GM12878 (cell line): Measurements from ENCODE around the gene FKRP. TPM values are rescaled to one million over a fixed set of nuclear protein-coding genes. Genes with fewer than 3 reads are reported as not detected.

Experiments
- ATAC-seq: fragments of 200-7000 bp; cut with Tn5 transposase; 3 replicates; pipeline ENCODE4 v1.9.1; 2020; ENCODE audit warnings: mild to moderate bottlenecking, moderate library complexity
- BruUV-seq: library from RNA; stranded (reverse); fragments of 400-500 nt; replicated peaks from 2 replicates; lab custom pipeline; 2021; lab: Mats Ljungman, UMichigan
- CTCF ChIA-PET: fragments of 300-600 bp; sonication (Branson Sonifier 250); formaldehyde crosslinking; extraction: SDS; loops from one replicate; lab custom pipeline; 2021; ENCODE audit warnings: inconsistent platforms; lab: Yijun Ruan, JAX
- POLR2A ChIA-PET: fragments of 350-600 bp; formaldehyde crosslinking; extraction: SDS; loops from one replicate; lab custom pipeline; 2021; ENCODE audit warnings: inconsistent platforms; lab: Charles Lee
- RAD21 ChIA-PET: fragments of 300-600 bp; sonication (Branson Sonifier 250); formaldehyde crosslinking; loops from one replicate; lab custom pipeline; 2023; ENCODE audit warnings: antibody characterized with exemption; ENCODE audit not compliant: unreplicated experiment; lab: Charles Lee
- SMC1A ChIA-PET: fragments of 300-600 bp; sonication (Branson Sonifier 250); formaldehyde crosslinking; loops from one replicate; lab custom pipeline; 2023; ENCODE audit not compliant: unreplicated experiment, uncharacterized antibody; lab: Charles Lee
- DNase-seq: peaks from one replicate; pipeline ENCODE4 v3.0.0-alpha.2; 2011; ENCODE audit warnings: low read depth, low spot score
- FAIRE-seq: peaks from 3 replicates; lab custom pipeline; 2011; peaks lifted over from hg19 to GRCh38; lab: Jason Lieb, UNC
- H2AFZ ChIP-seq: 2 replicates; pipeline ENCODE4 v1.6.0; 2011; ENCODE audit warnings: low read depth, low read length, control low read depth; ENCODE audit not compliant: control insufficient read depth
- H3K27ac ChIP-seq: 2 replicates; pipeline ENCODE4 v1.5.1; 2011; ENCODE audit warnings: control low read depth; ENCODE audit not compliant: control insufficient read depth, insufficient read depth
- H3K27me3 ChIP-seq, 2 experiments: replicated peaks in 1 of 2; 2 replicates each; pipeline versions ENCODE4 v1.6.0 to v1.6.1; 2011; ENCODE audit warnings: low read length in 1 of 2; ENCODE audit not compliant: control insufficient read depth in 2 of 2, insufficient read depth in 2 of 2
- H3K36me3 ChIP-seq, 2 experiments: 2 replicates each; pipeline ENCODE4 v1.5.1; 2011; ENCODE audit warnings: low read length in 1 of 2; ENCODE audit not compliant: control insufficient read depth in 2 of 2, insufficient read depth in 2 of 2
- H3K4me1 ChIP-seq: 2 replicates; pipeline ENCODE4 v1.6.1; 2011; ENCODE audit warnings: mild to moderate bottlenecking, low read length, moderate library complexity, mixed read lengths; ENCODE audit not compliant: control insufficient read depth, insufficient read depth
- H3K4me2 ChIP-seq: 2 replicates; pipeline ENCODE4 v1.6.0; 2011; ENCODE audit warnings: control low read depth; ENCODE audit not compliant: control insufficient read depth, insufficient read depth
- H3K4me3 ChIP-seq: fragments of 200-600 bp; sonication (generic); 2 replicates; pipeline ENCODE4 v1.5.1; 2016
- H3K79me2 ChIP-seq: 2 replicates; pipeline ENCODE4 v1.6.0; 2011; ENCODE audit warnings: low read length; ENCODE audit not compliant: control insufficient read depth, insufficient read depth
- H3K9ac ChIP-seq: 2 replicates; pipeline ENCODE4 v1.8.0; 2011; ENCODE audit warnings: low read length, control low read depth, mixed read lengths; ENCODE audit not compliant: control insufficient read depth, insufficient read depth
- H3K9me3 ChIP-seq: replicated peaks from 3 replicates; pipeline ENCODE4 v1.5.1; 2011; ENCODE audit warnings: mild to moderate bottlenecking, low read length; ENCODE audit not compliant: control insufficient read depth, insufficient read depth
- H4K20me1 ChIP-seq: 2 replicates; pipeline ENCODE4 v1.6.0; 2011; ENCODE audit not compliant: control insufficient read depth, insufficient read depth
- BCL3 ChIP-seq: IDR thresholded peaks from 2 replicates; pipeline ENCODE4 v1.6.1; 2011; ENCODE audit warnings: borderline replicate concordance, low read depth, mild to moderate bottlenecking, moderate library complexity, low read length; ENCODE audit not compliant: insufficient read depth, poor library complexity, severe bottlenecking
- BRCA1 ChIP-seq: IDR thresholded peaks from 2 replicates; pipeline ENCODE4 v1.6.1; 2011; ENCODE audit warnings: low read depth, low read length, improper control_type of control experiment
- EGR1 ChIP-seq, 2 experiments: IDR thresholded peaks; 1 replicate in 1 of 2; 2 replicates in 1 of 2; pipeline ENCODE4 v1.6.1; 2011 to 2012; ENCODE audit warnings: low read depth in 2 of 2, low read length in 2 of 2, borderline replicate concordance in 1 of 2, mild to moderate bottlenecking in 1 of 2, moderate library complexity in 1 of 2
- GATAD2B ChIP-seq: fragments of 450-650 bp; conservative IDR thresholded peaks from 2 replicates; pipeline ENCODE4 v1.6.1; 2017; ENCODE audit warnings: low read depth, mild to moderate bottlenecking, moderate library complexity
- RAD21 ChIP-seq: IDR thresholded peaks from 2 replicates; pipeline ENCODE4 v1.6.1; 2011; ENCODE audit warnings: mild to moderate bottlenecking, low read depth, low read length, moderate library complexity; ENCODE audit not compliant: insufficient read depth
- SPI1 ChIP-seq: IDR thresholded peaks from 2 replicates; pipeline ENCODE4 v1.6.1; 2011; ENCODE audit warnings: low read depth, mild to moderate bottlenecking, low read length, moderate library complexity, borderline replicate concordance; ENCODE audit not compliant: insufficient read depth
- ZBTB4 ChIP-seq: fragments of 450-650 bp; formaldehyde crosslinking; IDR thresholded peaks from 2 replicates; pipeline ENCODE4 v1.4.0; 2022; ENCODE audit warnings: mild to moderate bottlenecking, moderate library complexity
- ZNF687 ChIP-seq: fragments of 450-650 bp; IDR thresholded peaks from 2 replicates; pipeline ENCODE4 v1.6.1; 2017; ENCODE audit warnings: mild to moderate bottlenecking, moderate library complexity
- WGBS: methylation state at CpG from one replicate; pipeline ENCODE4 v1.1.6; 2016; ENCODE audit warnings: low lambda C conversion rate; ENCODE audit not compliant: insufficient replicate concordance, insufficient coverage; ENCODE audit errors: missing lambda C conversion rate; 5-methylcytosine and 5-hydroxymethylcytosine counted together
- in situ Hi-C: fragments of 300-500 bp; cut with MboI; formaldehyde crosslinking; loops from 9 replicates; pipeline ENCODE4 v1.14.3; 2018; ENCODE audit warnings: mixed read lengths
- intact Hi-C: fragments of 100-400 bp; cut with micrococcal nuclease; formaldehyde crosslinking; loops from one replicate; pipeline ENCODE4 v1.14.2; 2022; ENCODE audit not compliant: unreplicated experiment
- polyA plus RNA-seq, 11 experiments: library from polyadenylated mRNA; depleted of rRNA in 4 of 11; unstranded in 6 of 11; stranded (reverse) in 5 of 11; fragments of >200 nt; fragmentation: Nextera tagmentation in 4 of 11; fragmentation: Illumina TruSeq in 1 of 11; extraction: Ambion mirVana in 4 of 11; extraction: Trizol in 1 of 11; gene quantifications; 1 replicate in 1 of 11; 2 replicates in 10 of 11; pipeline versions ENCODE4 v1.2.1 to v1.2.3, GENCODE V29; 2011 to 2016; ENCODE audit warnings: inconsistent platforms in 2 of 11, missing spikeins in 2 of 11, low read depth in 1 of 11
- total RNA-seq, 4 experiments: library from RNA; depleted of rRNA in 3 of 4; stranded (reverse); fragments of >200 nt in 3 of 4; fragmentation: Illumina TruSeq in 1 of 4; extraction: Trizol in 1 of 4; gene quantifications; 2 replicates each; pipeline versions ENCODE4 v1.2.1 to v1.2.3, GENCODE V29; 2013 to 2021

Gene FKRP
- total and polyA plus RNA-seq, 10 of the 15 experiments (the other 5 are each of a cell fraction or from before 2014, with no cell fraction given) = 1.3 to 14.1 (median 7.8) TPM

- ChIA-PET CTCF (interaction anchor here (0.5 to 2.9 kb wide), 2 partner anchors 18 to 775 kb away, joined by 6 to 8 read pairs; no protein-coding TSS in a partner anchor), POLR2A (interaction anchor here (0.6 kb wide), 1 partner anchor 887 kb away, joined by 4 read pairs; no protein-coding TSS in a partner anchor), SMC1A (no interaction called here), RAD21 (no interaction called here)
- ATAC-seq = no peak
- H3K79me2 ChIP-seq = peaks cover 30% of the 10 kb centered on the region
- no peak for FAIRE-seq
- no TSS peak for BruUV-seq
- no peak overlapping the region for H3K27ac ChIP-seq
- in situ Hi-C loops = no loop called here
- TF ChIP-seq RAD21 (no peak), BCL3 (no peak), SPI1 (no peak), EGR1 (IDR thresholded peaks at IDR 0.05; ENCODE audit: borderline replicate concordance in 1 of 2, low read depth in 2 of 2, low read length in 2 of 2) (no peak), GATAD2B (no peak), ZBTB4 (no peak), BRCA1 (no peak), ZNF687 (no peak)
- intact Hi-C loops = no loop called here
- no peaks in the 10 kb centered on the region for H3K4me1 ChIP-seq
- WGBS = 98% methylated on average over 21 of the region's 25 CpGs
- H2AFZ ChIP-seq = no peak overlapping the region
- no peak overlapping the region for H3K4me3 ChIP-seq
- H3K9me3 ChIP-seq = no peaks in the 10 kb centered on the region
- H3K36me3 ChIP-seq = peaks cover 6 to 21% of the 10 kb centered on the region in 2 experiments; a peak in 3 of 4 replicates
- H4K20me1 ChIP-seq = no peaks in the 10 kb centered on the region
- H3K27me3 ChIP-seq = no peaks in the 10 kb centered on the region
- no peak for DNase-seq
- H3K4me2 ChIP-seq = no peak overlapping the region
- H3K9ac ChIP-seq = no peak overlapping the region
These were observed 35.2 kb upstream of the FKRP start for GRCh38 chr19:46710687-46711086.
